Right lobe of liver (tissue), 4 donors: Measurements from ENCODE around the gene E2F6.

Source experiments
- CTCF ChIP-seq, 4 donors: fragments of 200-600 bp in 3 of 4; fragments of 450-650 bp in 1 of 4; IDR thresholded peaks; one replicate each; pipeline versions ENCODE4 v1.5.1 to v1.8.0; 2016 to 2022; ENCODE audit warnings: antibody characterized with exemption in 4 of 4, mild to moderate bottlenecking in 2 of 4
- POLR2A ChIP-seq: fragments of 450-650 bp; IDR thresholded peaks from one replicate; pipeline ENCODE4 v1.6.1; 2017; ENCODE audit warnings: antibody characterized with exemption, mild to moderate bottlenecking
- donor health status: DM: no; HTN: no; CAD: no.
- donor health status: DM: no; HTN: no; CAD: no.
- donor health status: DM: no; HTN: yes; CAD: no.

DNA sequence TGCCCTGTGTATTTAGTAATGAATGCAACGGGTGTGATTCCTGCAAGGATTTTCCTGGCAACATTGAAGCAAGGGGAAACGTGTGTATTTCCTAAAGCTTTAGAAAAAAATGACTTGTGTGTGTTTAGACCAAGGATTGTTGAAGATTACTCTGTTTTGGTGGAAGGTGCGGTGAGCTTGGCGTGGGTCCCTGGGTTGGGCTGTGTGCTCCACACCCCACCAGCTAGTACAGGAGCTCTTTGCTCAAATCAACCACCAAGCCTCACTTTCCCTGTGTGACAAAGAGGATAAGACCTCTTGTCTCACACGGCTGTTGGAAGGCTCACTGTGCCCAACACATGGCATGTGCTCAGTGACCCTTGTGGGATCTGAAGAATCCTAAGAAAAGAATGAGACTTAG, 46.5 kb upstream of the E2F6 start:
- TF ChIP-seq POLR2A (no peak), CTCF (IDR thresholded peaks at IDR 0.05) (no peak)
